ENCODE results near the gene ZPBP.

ZPBP gene

GRCh38 chr7:50112250-50112649 lies 19.2 kb upstream of the ZPBP start:
- Histone ChIP-seq H3K9me3 (ENCODE audit: low read length) (peaks cover 10% of the 10 kb centered on the region; the same call in 1 of the 2 replicates), H3K27ac (ENCODE audit: low read depth, low read length, poor library complexity, severe bottlenecking) (no peak overlapping the region), H3K4me2 (ENCODE audit: low read length) (no peak overlapping the region), H2AFZ (ENCODE audit: low read length) (no peak overlapping the region), H4K20me1 (ENCODE audit: insufficient read depth, low read length) (no peaks in the 10 kb centered on the region), H3K9me2 (ENCODE audit: low read depth, low read length) (no peaks in the 10 kb centered on the region; the same call in 1 of the 2 replicates), H3K27me3 (ENCODE audit: insufficient read depth, low read length) (no peaks in the 10 kb centered on the region; the same call in 1 of the 2 replicates), H3K9ac (ENCODE audit: low read length) (no peak overlapping the region), H3F3A (ENCODE audit: insufficient read depth, low read length) (no peaks in the 10 kb centered on the region), H3K36me3 (ENCODE audit: insufficient read depth, low read length) (no peaks in the 10 kb centered on the region; the same call in 1 of the 2 replicates), H3K4me3 (ENCODE audit: low read depth, low read length, poor library complexity, severe bottlenecking) (no peak overlapping the region), H3K79me2 (ENCODE audit: insufficient read depth, low read length) (no peaks in the 10 kb centered on the region), H3K4me1 (ENCODE audit: insufficient read depth, low read length, severe bottlenecking) (no peaks in the 10 kb centered on the region)
- no peak for TF ChIP-seq EZH2 (IDR thresholded peaks at IDR 0.05; ENCODE audit: borderline replicate concordance, low read length)
- TF ChIP-seq, protein P1, sequence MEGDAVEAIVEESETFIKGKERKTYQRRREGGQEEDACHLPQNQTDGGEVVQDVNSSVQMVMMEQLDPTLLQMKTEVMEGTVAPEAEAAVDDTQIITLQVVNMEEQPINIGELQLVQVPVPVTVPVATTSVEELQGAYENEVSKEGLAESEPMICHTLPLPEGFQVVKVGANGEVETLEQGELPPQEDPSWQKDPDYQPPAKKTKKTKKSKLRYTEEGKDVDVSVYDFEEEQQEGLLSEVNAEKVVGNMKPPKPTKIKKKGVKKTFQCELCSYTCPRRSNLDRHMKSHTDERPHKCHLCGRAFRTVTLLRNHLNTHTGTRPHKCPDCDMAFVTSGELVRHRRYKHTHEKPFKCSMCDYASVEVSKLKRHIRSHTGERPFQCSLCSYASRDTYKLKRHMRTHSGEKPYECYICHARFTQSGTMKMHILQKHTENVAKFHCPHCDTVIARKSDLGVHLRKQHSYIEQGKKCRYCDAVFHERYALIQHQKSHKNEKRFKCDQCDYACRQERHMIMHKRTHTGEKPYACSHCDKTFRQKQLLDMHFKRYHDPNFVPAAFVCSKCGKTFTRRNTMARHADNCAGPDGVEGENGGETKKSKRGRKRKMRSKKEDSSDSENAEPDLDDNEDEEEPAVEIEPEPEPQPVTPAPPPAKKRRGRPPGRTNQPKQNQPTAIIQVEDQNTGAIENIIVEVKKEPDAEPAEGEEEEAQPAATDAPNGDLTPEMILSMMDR (IDR thresholded peaks at IDR 0.05; ENCODE audit: low read length): peak; percentile 50

DNA sequence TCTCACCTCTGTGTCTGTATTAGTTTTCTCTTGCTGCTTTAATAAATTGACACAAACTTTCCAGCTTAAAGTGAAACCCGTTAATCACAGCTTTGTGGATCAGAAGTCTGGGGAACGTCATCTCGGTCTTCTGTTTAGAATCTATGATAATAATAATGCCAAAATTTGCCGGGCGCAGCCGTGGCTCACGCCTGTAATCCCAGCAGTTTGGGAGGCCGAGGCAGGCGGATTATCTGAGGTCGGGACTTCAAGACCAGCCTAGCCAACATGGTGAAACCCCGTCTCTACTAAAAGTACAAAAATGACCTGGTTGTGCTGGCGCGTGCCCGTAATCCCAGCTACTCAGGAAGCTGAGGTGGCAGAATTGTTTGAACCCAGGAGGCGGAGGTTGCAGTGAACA lies 8.8 kb upstream of the ZPBP start:
- Histone ChIP-seq H3K9me2 (ENCODE audit: low read depth, low read length) (no peaks in the 10 kb centered on the region), H3F3A (ENCODE audit: insufficient read depth, low read length) (no peaks in the 10 kb centered on the region), H3K4me2 (ENCODE audit: low read length) (no peak overlapping the region), H3K36me3 (ENCODE audit: insufficient read depth, low read length) (no peaks in the 10 kb centered on the region), H3K9me3 (ENCODE audit: low read length) (no peaks in the 10 kb centered on the region), H2AFZ (ENCODE audit: low read length) (no peak overlapping the region), H3K4me1 (ENCODE audit: insufficient read depth, low read length, severe bottlenecking) (no peaks in the 10 kb centered on the region), H3K27ac (ENCODE audit: low read depth, low read length, poor library complexity, severe bottlenecking) (no peak overlapping the region), H4K20me1 (ENCODE audit: insufficient read depth, low read length) (no peaks in the 10 kb centered on the region), H3K9ac (ENCODE audit: low read length) (no peak overlapping the region), H3K79me2 (ENCODE audit: insufficient read depth, low read length) (no peaks in the 10 kb centered on the region), H3K27me3 (ENCODE audit: insufficient read depth, low read length) (0 out of 2 replicates have a peak, but pooled peaks cover 4% of the 10 kb centered on the region), H3K4me3 (ENCODE audit: low read depth, low read length, poor library complexity, severe bottlenecking) (no peak overlapping the region)
- TF ChIP-seq, protein P1 (IDR thresholded peaks at IDR 0.05; ENCODE audit: low read length): no peak
- no peak for TF ChIP-seq EZH2 (IDR thresholded peaks at IDR 0.05; ENCODE audit: borderline replicate concordance, low read length)

DNA sequence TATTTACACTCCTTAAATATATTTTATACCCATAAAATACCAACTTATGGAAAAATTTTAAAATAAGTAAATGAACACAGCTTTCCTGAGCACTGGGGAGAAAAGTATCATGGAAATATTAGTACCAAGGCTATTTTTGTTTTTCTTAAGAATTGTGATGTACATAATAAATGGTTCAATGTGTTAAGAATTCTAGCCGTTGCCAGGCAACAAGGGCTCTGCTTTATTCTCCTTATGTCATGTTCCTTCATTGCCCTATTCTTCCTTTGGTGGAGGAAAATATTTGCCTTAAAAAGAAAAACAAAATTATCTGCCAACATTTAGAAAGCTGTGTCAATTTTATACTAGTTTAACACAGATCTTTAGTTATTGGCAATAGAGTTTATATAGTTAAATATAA lies 2.6 kb upstream of the ZPBP start:
- H3F3A ChIP-seq (ENCODE audit: insufficient read depth, low read length): no peaks in the 10 kb centered on the region
- no peaks in the 10 kb centered on the region for H3K9me2 ChIP-seq (ENCODE audit: low read depth, low read length)
- no peak overlapping the region for H3K27ac ChIP-seq (ENCODE audit: low read depth, low read length, poor library complexity, severe bottlenecking)
- no peak for TF ChIP-seq EZH2 (IDR thresholded peaks at IDR 0.05; ENCODE audit: borderline replicate concordance, low read length)
- TF ChIP-seq, protein P1 (IDR thresholded peaks at IDR 0.05; ENCODE audit: low read length): no peak
- H3K36me3 ChIP-seq (ENCODE audit: insufficient read depth, low read length): no peaks in the 10 kb centered on the region; the same call in 1 of the 2 replicates
- H3K79me2 ChIP-seq (ENCODE audit: insufficient read depth, low read length): no peaks in the 10 kb centered on the region
- no peaks in the 10 kb centered on the region for H3K9me3 ChIP-seq (ENCODE audit: low read length)
- no peak overlapping the region for H3K4me3 ChIP-seq (ENCODE audit: low read depth, low read length, poor library complexity, severe bottlenecking)
- H3K4me1 ChIP-seq (ENCODE audit: insufficient read depth, low read length, severe bottlenecking): peaks cover 12% of the 10 kb centered on the region
- no peaks in the 10 kb centered on the region for H3K27me3 ChIP-seq (ENCODE audit: insufficient read depth, low read length)
- H2AFZ ChIP-seq (ENCODE audit: low read length): no peak overlapping the region
- H3K9ac ChIP-seq (ENCODE audit: low read length): no peak overlapping the region
- no peaks in the 10 kb centered on the region for H4K20me1 ChIP-seq (ENCODE audit: insufficient read depth, low read length)
- H3K4me2 ChIP-seq (ENCODE audit: low read length): no peak overlapping the region
